PFSK-1 (cell line): ENCODE results near the gene ZNF646.

ENCODE experiments used
- FOXP2 ChIP-seq: optimal IDR thresholded peaks from 2 replicates; pipeline ENCODE3; 2011; ENCODE audit warnings: borderline replicate concordance, control low read depth, inconsistent platforms; ENCODE audit not compliant: insufficient read depth; ENCODE audit errors: extremely low read length, extremely low read depth
- POLR2AphosphoS5 ChIP-seq: IDR thresholded peaks from 2 replicates; pipeline ENCODE4 v1.6.1; 2012; ENCODE audit warnings: low read depth, mild to moderate bottlenecking, control low read depth, low read length, moderate library complexity
- SIN3A ChIP-seq: IDR thresholded peaks from 2 replicates; pipeline ENCODE4 v1.6.1; 2012; ENCODE audit warnings: mild to moderate bottlenecking, low read length, moderate library complexity, borderline replicate concordance; ENCODE audit not compliant: insufficient read depth
- TAF1 ChIP-seq: IDR thresholded peaks from 2 replicates; pipeline ENCODE4 v1.6.1; 2012; ENCODE audit warnings: low read length, control low read depth, borderline replicate concordance; ENCODE audit not compliant: insufficient read depth
- TF ChIP-seq, protein P1 (sequence below), 2 experiments: IDR thresholded peaks; 2 replicates each; pipeline versions ENCODE4 v1.6.1 to v1.8.0; 2011 to 2012; ENCODE audit warnings: low read depth in 2 of 2, low read length in 2 of 2, control low read depth in 1 of 2, inconsistent platforms in 1 of 2, mild to moderate bottlenecking in 1 of 2, moderate library complexity in 1 of 2; ENCODE audit not compliant: insufficient read depth in 1 of 2

DNA sequence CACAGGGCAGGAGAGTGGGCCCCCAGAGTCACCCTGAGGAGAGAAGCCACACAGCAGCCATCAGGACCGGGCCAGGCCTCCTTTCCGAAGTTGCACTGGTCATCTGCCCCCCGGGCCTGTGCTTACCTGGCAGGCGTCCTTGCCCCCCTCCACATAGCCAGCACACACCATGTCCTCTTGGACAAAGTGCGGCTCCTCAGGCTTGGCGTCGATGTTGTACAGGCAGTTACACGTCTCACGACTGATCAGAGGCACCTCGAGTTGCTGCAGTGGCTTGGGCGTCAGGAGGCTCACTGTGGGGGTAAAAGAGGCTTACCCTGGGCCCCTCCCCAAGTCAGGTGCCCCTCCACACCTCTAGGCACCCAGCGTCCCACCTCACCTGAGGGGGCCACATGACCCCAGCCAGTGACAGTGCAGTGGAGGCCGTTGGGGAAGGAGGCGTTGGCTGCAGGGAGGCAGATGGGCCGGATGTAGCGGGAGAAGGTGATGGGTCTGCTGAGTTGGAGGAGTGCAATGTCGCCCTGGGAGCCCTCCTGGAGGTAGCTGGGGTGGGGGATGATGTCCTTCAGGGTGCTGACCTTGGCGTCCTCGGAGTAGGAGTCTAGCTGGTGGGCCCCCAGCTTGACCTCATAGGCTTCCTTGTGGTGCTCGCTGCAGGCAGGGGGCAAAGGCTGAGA, 58.2 kb downstream of the ZNF646 start:
- TF ChIP-seq, protein P1, sequence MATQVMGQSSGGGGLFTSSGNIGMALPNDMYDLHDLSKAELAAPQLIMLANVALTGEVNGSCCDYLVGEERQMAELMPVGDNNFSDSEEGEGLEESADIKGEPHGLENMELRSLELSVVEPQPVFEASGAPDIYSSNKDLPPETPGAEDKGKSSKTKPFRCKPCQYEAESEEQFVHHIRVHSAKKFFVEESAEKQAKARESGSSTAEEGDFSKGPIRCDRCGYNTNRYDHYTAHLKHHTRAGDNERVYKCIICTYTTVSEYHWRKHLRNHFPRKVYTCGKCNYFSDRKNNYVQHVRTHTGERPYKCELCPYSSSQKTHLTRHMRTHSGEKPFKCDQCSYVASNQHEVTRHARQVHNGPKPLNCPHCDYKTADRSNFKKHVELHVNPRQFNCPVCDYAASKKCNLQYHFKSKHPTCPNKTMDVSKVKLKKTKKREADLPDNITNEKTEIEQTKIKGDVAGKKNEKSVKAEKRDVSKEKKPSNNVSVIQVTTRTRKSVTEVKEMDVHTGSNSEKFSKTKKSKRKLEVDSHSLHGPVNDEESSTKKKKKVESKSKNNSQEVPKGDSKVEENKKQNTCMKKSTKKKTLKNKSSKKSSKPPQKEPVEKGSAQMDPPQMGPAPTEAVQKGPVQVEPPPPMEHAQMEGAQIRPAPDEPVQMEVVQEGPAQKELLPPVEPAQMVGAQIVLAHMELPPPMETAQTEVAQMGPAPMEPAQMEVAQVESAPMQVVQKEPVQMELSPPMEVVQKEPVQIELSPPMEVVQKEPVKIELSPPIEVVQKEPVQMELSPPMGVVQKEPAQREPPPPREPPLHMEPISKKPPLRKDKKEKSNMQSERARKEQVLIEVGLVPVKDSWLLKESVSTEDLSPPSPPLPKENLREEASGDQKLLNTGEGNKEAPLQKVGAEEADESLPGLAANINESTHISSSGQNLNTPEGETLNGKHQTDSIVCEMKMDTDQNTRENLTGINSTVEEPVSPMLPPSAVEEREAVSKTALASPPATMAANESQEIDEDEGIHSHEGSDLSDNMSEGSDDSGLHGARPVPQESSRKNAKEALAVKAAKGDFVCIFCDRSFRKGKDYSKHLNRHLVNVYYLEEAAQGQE (IDR thresholded peaks at IDR 0.05; ENCODE audit: insufficient read depth in 1 of 2, low read depth in 2 of 2, low read length in 2 of 2) = no peak
- TF ChIP-seq POLR2AphosphoS5 = no peak
- no peak for TF ChIP-seq TAF1
- TF ChIP-seq SIN3A = no peak
- TF ChIP-seq FOXP2 = no peak
